ENCODE results near the gene ALDH2. TPM values are rescaled to one million over a fixed set of nuclear protein-coding genes. Genes with fewer than 3 reads are reported as not detected.

The ALDH2 gene
- total and polyA plus RNA-seq, 12 donors: 60.6 to 403 (median 318) TPM

GRCh38 chr12:111858778-111859177 lies 92.0 kb downstream of the ALDH2 start:
- Histone ChIP-seq H3K27me3 (no peaks in the 10 kb centered on the region), H3K9me3 (peaks cover 0 to 7% (median 0%) of the 10 kb centered on the region in 11 donors), H3K27ac (no peak overlapping the region), H3K4me3 (no peak overlapping the region), H3K36me3 (peaks cover 0 to 14% (median 5%) of the 10 kb centered on the region in 9 donors), H3K4me1 (no peaks in the 10 kb centered on the region)
- DNase-seq: no peak
- intact Hi-C loops (cut with DNase I): no loop called here
- no peak for ATAC-seq
- TF ChIP-seq CTCF (IDR thresholded peaks at IDR 0.05): no peak
- 95 to 97% methylated on average over 7 of the region's 7 CpGs for WGBS, 2 donors

- Histone ChIP-seq H3K36me3 (peaks cover 0 to 59% (median 36%) of the 10 kb centered on the region in 9 donors), H3K4me1 (no peaks in the 10 kb centered on the region), H3K4me3 (no peak overlapping the region), H3K27ac (no peak overlapping the region), H3K9me3 (no peaks in the 10 kb centered on the region), H3K27me3 (no peaks in the 10 kb centered on the region)
- 89 to 97% methylated on average over 1 of the region's 1 CpG for WGBS, 2 donors
- intact Hi-C loops (cut with DNase I): loop anchor here in 1 of 10 donors (10.0 kb wide), 1 partner anchor 190 kb away; no protein-coding TSS in a partner anchor
- DNase-seq (no peak), ATAC-seq (no peak)
- TF ChIP-seq CTCF (IDR thresholded peaks at IDR 0.05): no peak
Observed at GRCh38 chr12:111864913-111865312, 98.2 kb downstream of the ALDH2 start.

Small RNA genes within 50 kb of the gene (microRNA-seq; reads per million reads assigned to microRNA genes)
- 1.0 to 1.2 reads per million in 2 donors for gene MIR6761

Other genes starting within 250 kb of the ALDH2 start
- 10 to 100 TPM; 47.9 to 69.9 (median 55.2) TPM for gene ATXN2, start 167.6 kb upstream of the ALDH2 start, total RNA-seq
- 10 to 100 TPM; 18.8 to 49.4 TPM for gene ATXN2, start 167.6 kb upstream of the ALDH2 start, polyA plus RNA-seq
- 10 to 100 TPM; 10.6 to 18.5 (median 14.9) TPM for gene BRAP, start 81.0 kb upstream of the ALDH2 start, total RNA-seq
- gene BRAP, start 81.0 kb upstream of the ALDH2 start, polyA plus RNA-seq: 1 to 10 TPM; 5.9 to 7.8 TPM
- gene ACAD10, start 80.9 kb upstream of the ALDH2 start, total RNA-seq: 10 to 100 TPM; 20.3 to 43.4 (median 35.6) TPM
- gene ACAD10, start 80.9 kb upstream of the ALDH2 start, polyA plus RNA-seq: 10 to 100 TPM in 1 of 2 donors, 1 to 10 TPM in 1; 7.8 to 35.5 TPM
- gene MAPKAPK5, start 75.3 kb downstream of the ALDH2 start, total RNA-seq: 10 to 100 TPM; 22.1 to 28.6 (median 23.6) TPM
- 10 to 100 TPM in 1 of 2 donors, 1 to 10 TPM in 1; 9.1 to 22.6 TPM for gene MAPKAPK5, start 75.3 kb downstream of the ALDH2 start, polyA plus RNA-seq
- 10 to 100 TPM; 31.2 to 54.1 (median 40.7) TPM for gene TMEM116, start 246.2 kb downstream of the ALDH2 start, total RNA-seq
- 10 to 100 TPM; 13.3 to 33.7 TPM for gene TMEM116, start 246.2 kb downstream of the ALDH2 start, polyA plus RNA-seq
- 10 to 100 TPM; 36.3 to 77.4 (median 46.6) TPM for gene ERP29, start 246.5 kb downstream of the ALDH2 start, total RNA-seq
- 10 to 100 TPM; 39.4 to 58.2 TPM for gene ERP29, start 246.5 kb downstream of the ALDH2 start, polyA plus RNA-seq

Measured in heart right ventricle (tissue), 16 donors.